Heart right ventricle (tissue), 16 donors: Measurements from ENCODE around the gene UBR2. TPM values are rescaled to one million over a fixed set of nuclear protein-coding genes. Genes with fewer than 3 reads are reported as not detected.
"Not testable (repeated sequence)": the region's sequence is repeated elsewhere in the genome, so short reads cannot be mapped to it uniquely, and the experiment has no call there.

Experiments
- ATAC-seq, 8 donors: fragments of 200-7000 bp; cut with Tn5 transposase; one replicate each; pipeline ENCODE4 v1.9.1; 2020; ENCODE audit warnings: mild to moderate bottlenecking in 8 of 8, moderate library complexity in 8 of 8, moderate number of reproducible peaks in 1 of 8
- DNase-seq, 2 donors: peaks; one replicate each; pipeline ENCODE4 v3.0.0-alpha.2; 2020
- H3K27ac ChIP-seq, 10 donors: fragments of 200-600 bp; sonication (generic) in 2 of 10; one replicate each; pipeline versions ENCODE4 v1.5.0 to v1.8.0; 2020 to 2022; ENCODE audit warnings: mild to moderate bottlenecking in 3 of 10
- H3K27me3 ChIP-seq, 7 donors: fragments of 200-600 bp; one replicate each; pipeline ENCODE4 v1.8.0; 2021 to 2022; ENCODE audit warnings: mild to moderate bottlenecking in 2 of 7
- H3K36me3 ChIP-seq, 9 donors: fragments of 200-600 bp; sonication (generic) in 1 of 9; one replicate each; pipeline versions ENCODE4 v1.5.0 to v1.8.0; 2020 to 2022; ENCODE audit warnings: mild to moderate bottlenecking in 2 of 9
- H3K4me1 ChIP-seq, 9 donors: fragments of 200-600 bp; sonication (generic) in 1 of 9; one replicate each; pipeline versions ENCODE4 v1.5.0 to v1.8.0; 2020 to 2022; ENCODE audit warnings: mild to moderate bottlenecking in 4 of 9
- H3K4me3 ChIP-seq, 10 donors: fragments of 200-600 bp; sonication (generic) in 2 of 10; one replicate each; pipeline versions ENCODE4 v1.5.0 to v1.8.0; 2020 to 2022; ENCODE audit warnings: mild to moderate bottlenecking in 7 of 10, moderate library complexity in 2 of 10
- H3K9me3 ChIP-seq, 11 donors: fragments of 200-600 bp in 10 of 11; sonication (generic) in 2 of 11; one replicate each; pipeline versions ENCODE4 v1.5.0 to v1.8.0; 2013 to 2022; ENCODE audit warnings: mild to moderate bottlenecking in 2 of 11, control low read depth in 1 of 11, moderate library complexity in 1 of 11
- CTCF ChIP-seq, 9 donors: fragments of 200-600 bp; sonication (generic) in 2 of 9; IDR thresholded peaks; one replicate each; pipeline versions ENCODE4 v1.5.0 to v1.8.0; 2021 to 2022; ENCODE audit warnings: antibody characterized with exemption in 9 of 9, mild to moderate bottlenecking in 5 of 9, moderate library complexity in 1 of 9
- WGBS, 2 donors: extraction: QIAGEN DNeasy Blood & Tissue Kit; methylation state at CpG; one replicate each; pipeline ENCODE4 v1.1.7; 2013; ENCODE audit warnings: inconsistent platforms in 1 of 2; 5-methylcytosine and 5-hydroxymethylcytosine counted together
- intact Hi-C, 10 donors: fragments of 100-400 bp; cut with DNase I; formaldehyde crosslinking; loops; one replicate each; pipeline versions ENCODE4 v1.11.1 to v1.14.2; 2022
- polyA plus RNA-seq, 2 donors: library from polyadenylated mRNA; stranded (reverse); fragments of 200-250 nt; gene quantifications; one replicate each; pipeline ENCODE4 v1.2.3, GENCODE V29; 2013
- total RNA-seq, 10 donors: library from RNA; stranded (reverse); fragmentation: NEBNext Ultra II Directional in 3 of 10; extraction: Animal tissue kit (Norgen Biotek cat#: 25700) in 3 of 10; gene quantifications; one replicate each; pipeline versions ENCODE4 v1.2.1 to v1.2.4, GENCODE V29; 2021 to 2023
- donor health status: Arrhythmogenic right ventricular cardiomyopathy.
- donor health status: ischemic (EF 13 %, LVEDD 7.1; RV severe dilation, severe dysfunction).
- donor health status: healthy with polysubstance abuse.
- donor health status: DM: no; HTN: yes; CAD: no.
- donor health status: DM: no; HTN: no; CAD: no.
- donor health status: ischemic (EF 25% LVEDD 6.9; RV normal size, moderate dysfunction).
- donor health status: ischemic (EF 25% LVEDD 5.7; RV mildly dilated, moderate dysfunction).
- donor health status: healthy.
- donor health status: DM: yes; HTN: yes; CAD: no.
- donor health status: Ischemic cardiomyopathy.
- donor health status: ischemic (EF 35%, LVEDD 5.7; RV mildly dilated, moderate dysfunction).
- donor health status: nonischemic (EF 11% LVEDD 7.7; RV severe dilation, severe dysfunction).
- donor health status: DM: yes; HTN: yes; CAD: no.
- donor health status: PGD.
- donor health status: ischemic (EF 29% LVEDD 5.4; RV normal size, mild dysfunction).
- donor health status: nonischemic (EF 23%, LVEDD 6.1; RV moderate dilation, normal function).

Gene UBR2
- total and polyA plus RNA-seq, 12 donors, result 6.7 to 36.5 (median 34.4) TPM

- no peaks in the 10 kb centered on the region for H3K36me3 ChIP-seq
- peaks cover 4 to 20% (median 14%) of the 10 kb centered on the region in 9 donors for H3K4me1 ChIP-seq
- DNase-seq, result peak; percentile 26 to 47
- peak overlapping the region in 9 of 10 donors; percentile 34 to 88 (median 76) for H3K27ac ChIP-seq
- no peak for TF ChIP-seq CTCF (IDR thresholded peaks at IDR 0.05)
- WGBS, 2 donors, result 11 to 13% methylated on average over 52 of the region's 52 CpGs
- peak overlapping the region; percentile 3 to 66 (median 58) for H3K4me3 ChIP-seq
- peak; percentile 44 to 74 (median 56) for ATAC-seq
- H3K9me3 ChIP-seq, result no peaks in the 10 kb centered on the region
- intact Hi-C loops, result loop anchor here in 8 of 10 donors (2.0 to 10.0 kb wide), 8 partner anchors 35 to 150 kb away; partner anchors contain the start of gene RPL7L1 (in 5 of the 8)
- no peaks in the 10 kb centered on the region for H3K27me3 ChIP-seq
Measured at GRCh38 chr6:42727087-42727611, 163.3 kb downstream of the UBR2 start.

DNA sequence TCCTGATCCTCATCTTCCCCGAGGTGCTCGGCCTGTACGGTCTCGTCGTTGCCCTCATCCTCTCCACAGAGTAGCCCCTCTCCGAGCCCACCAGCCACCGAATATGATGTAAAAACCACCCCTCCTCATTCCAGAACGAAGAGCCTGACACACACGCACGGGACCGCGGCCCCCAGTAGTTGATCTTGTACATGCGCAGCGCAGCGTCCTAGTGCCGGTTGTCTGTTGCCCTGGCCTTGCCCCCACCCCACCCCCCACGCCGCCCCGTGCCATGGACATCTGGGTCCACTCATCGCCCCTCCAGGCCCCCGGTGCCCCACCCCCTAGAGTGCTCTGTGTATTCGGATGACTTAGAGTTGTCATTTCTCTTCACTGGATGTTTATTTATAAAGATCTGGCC lies 163.8 kb downstream of the UBR2 start:
- Histone ChIP-seq H3K27ac (peak overlapping the region in 9 of 10 donors; percentile 34 to 88 (median 76)), H3K4me1 (peaks cover 4 to 20% (median 14%) of the 10 kb centered on the region in 9 donors), H3K27me3 (no peaks in the 10 kb centered on the region), H3K4me3 (peak overlapping the region in 9 of 10 donors; percentile 47 to 66 (median 58)), H3K9me3 (no peaks in the 10 kb centered on the region), H3K36me3 (no peaks in the 10 kb centered on the region)
- ATAC-seq (peak in 4 of 8 donors; percentile 11 to 51 (median 18)), DNase-seq (no peak)
- TF ChIP-seq CTCF (IDR thresholded peaks at IDR 0.05), result no peak
- intact Hi-C loops, result loop anchor here in 8 of 10 donors (2.0 to 10.0 kb wide), 8 partner anchors 35 to 150 kb away; partner anchors contain the start of gene RPL7L1 (in 5 of the 8)
- 55 to 64% methylated on average over 22 of the region's 22 CpGs for WGBS, 2 donors

- intact Hi-C loops, result loop anchor here in 7 of 10 donors (5.0 to 10.0 kb wide), 6 partner anchors 37 to 148 kb away; partner anchors contain the start of gene RPL7L1 (in 5 of the 7)
- Histone ChIP-seq H3K27me3 (no peaks in the 10 kb centered on the region), H3K9me3 (no peaks in the 10 kb centered on the region), H3K4me1 (peaks cover 4 to 20% (median 14%) of the 10 kb centered on the region in 9 donors), H3K4me3 (no peak overlapping the region), H3K27ac (no peak overlapping the region), H3K36me3 (no peaks in the 10 kb centered on the region)
- TF ChIP-seq CTCF (IDR thresholded peaks at IDR 0.05), result no peak
- ATAC-seq, result no peak
- 72 to 84% methylated on average over 2 to 3 of the region's 3 CpGs for WGBS, 2 donors
- DNase-seq, result no peak
Measured at GRCh38 chr6:42729731-42730130, 165.9 kb downstream of the UBR2 start.

GRCh38 chr6:42733867-42734481 lies 170.1 kb downstream of the UBR2 start:
- intact Hi-C loops, result not testable (repeated sequence)
- 75 to 76% methylated on average over 13 of the region's 13 CpGs for WGBS, 2 donors

More at GRCh38 chr6:42733867-42734481, 170.1 kb downstream of the UBR2 start:
- H3K4me1 ChIP-seq, ATAC-seq, DNase-seq, H3K27ac ChIP-seq, H3K27me3 ChIP-seq, H3K4me3 ChIP-seq, H3K9me3 ChIP-seq, H3K36me3 ChIP-seq: not testable (repeated sequence)
